DND-41 (cell line): ENCODE results near the gene KRTAP5-4.
"Not testable (repeated sequence)": the region's sequence is repeated elsewhere in the genome, so short reads cannot be mapped to it uniquely, and the experiment has no call there.

ENCODE experiments used
- ATAC-seq: fragments of 200-7000 bp; cut with Tn5 transposase; 3 replicates; pipeline ENCODE4 v1.9.1; 2021; ENCODE audit warnings: low read depth; ENCODE audit not compliant: insufficient read depth
- DNase-seq: peaks from one replicate; pipeline ENCODE4 v3.0.0-alpha.2; 2020
- H2AFZ ChIP-seq: 2 replicates; pipeline ENCODE4 v1.6.0; 2012; ENCODE audit warnings: low read depth, low read length
- H3K27ac ChIP-seq: 2 replicates; pipeline ENCODE4 v1.5.1; 2012; ENCODE audit warnings: low read length, inconsistent platforms
- H3K27me3 ChIP-seq: fragments of 200-600 bp; sonication (generic); 2 replicates; pipeline ENCODE4 v1.6.0; 2012; ENCODE audit warnings: low read length, mild to moderate bottlenecking, inconsistent platforms; ENCODE audit not compliant: insufficient read depth, poor library complexity
- H3K36me3 ChIP-seq: 2 replicates; pipeline ENCODE4 v1.5.1; 2012; ENCODE audit warnings: low read length, inconsistent platforms; ENCODE audit not compliant: insufficient read depth
- H3K4me1 ChIP-seq: 2 replicates; pipeline ENCODE4 v1.5.1; 2012; ENCODE audit warnings: mild to moderate bottlenecking, low read length; ENCODE audit not compliant: insufficient read depth
- H3K4me2 ChIP-seq: 2 replicates; pipeline ENCODE4 v1.6.0; 2012; ENCODE audit warnings: mild to moderate bottlenecking, moderate library complexity, low read length, inconsistent platforms; ENCODE audit not compliant: insufficient read depth
- H3K4me3 ChIP-seq, 2 experiments: fragments of 200-600 bp in 1 of 2; shearing (Covaris generic) in 1 of 2; 2 replicates each; pipeline ENCODE4 v1.5.1; 2012 to 2016; ENCODE audit warnings: inconsistent platforms in 2 of 2, low read length in 2 of 2, mild to moderate bottlenecking in 2 of 2, low read depth in 1 of 2, moderate library complexity in 1 of 2
- H3K79me2 ChIP-seq: 2 replicates; pipeline ENCODE4 v1.6.0; 2012; ENCODE audit warnings: low read length, inconsistent platforms; ENCODE audit not compliant: insufficient read depth
- H3K9ac ChIP-seq: 2 replicates; pipeline ENCODE4 v1.6.0; 2012; ENCODE audit warnings: low read depth, mild to moderate bottlenecking, inconsistent platforms, low read length, moderate library complexity
- H3K9me3 ChIP-seq: 2 replicates; pipeline ENCODE4 v1.5.1; 2012; ENCODE audit warnings: low read length, moderate library complexity, mild to moderate bottlenecking, inconsistent platforms; ENCODE audit not compliant: insufficient read depth, severe bottlenecking
- H4K20me1 ChIP-seq: 2 replicates; pipeline ENCODE4 v1.6.0; 2012; ENCODE audit warnings: low read length; ENCODE audit not compliant: insufficient read depth
- EZH2 ChIP-seq: IDR thresholded peaks from 3 replicates; pipeline ENCODE4 v1.6.1; 2012; ENCODE audit warnings: borderline replicate concordance, low read depth, mild to moderate bottlenecking, moderate library complexity, low read length, inconsistent platforms; ENCODE audit not compliant: severe bottlenecking
- TF ChIP-seq, protein P1 (sequence below): IDR thresholded peaks from 2 replicates; pipeline ENCODE4 v1.5.1; 2012; ENCODE audit warnings: borderline replicate concordance, low read length, moderate library complexity, mild to moderate bottlenecking; ENCODE audit not compliant: poor library complexity, severe bottlenecking; ENCODE audit errors: extremely low read depth

Gene KRTAP5-4

DNA sequence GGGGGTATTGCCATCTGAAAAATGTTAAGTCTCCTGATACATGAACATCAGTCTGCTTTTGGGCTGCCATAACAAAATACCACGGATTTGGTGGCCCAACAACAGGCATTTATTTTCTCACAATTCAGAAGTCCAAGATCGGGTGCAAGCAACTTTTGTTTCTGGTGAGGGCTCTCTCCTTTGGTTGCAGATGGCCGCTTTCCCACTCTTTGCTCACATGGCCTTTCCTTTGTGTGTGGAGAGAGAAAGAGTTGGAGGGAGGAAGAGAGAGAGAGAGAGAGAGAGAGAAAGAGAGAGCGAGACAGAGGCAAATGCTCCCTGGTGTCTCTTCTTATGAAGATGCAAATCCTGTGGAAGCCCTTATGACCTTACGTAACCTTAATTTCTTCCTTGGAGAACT, 21.3 kb downstream of the KRTAP5-4 start:
- Histone ChIP-seq H3K4me2 (no peak overlapping the region), H3K27ac (no peak overlapping the region), H3K36me3 (no peaks in the 10 kb centered on the region), H4K20me1 (no peaks in the 10 kb centered on the region), H3K4me3 (no peak overlapping the region), H3K27me3 (peaks cover 12% of the 10 kb centered on the region), H3K4me1 (no peaks in the 10 kb centered on the region), H3K79me2 (no peaks in the 10 kb centered on the region), H3K9me3 (no peaks in the 10 kb centered on the region), H2AFZ (no peak overlapping the region), H3K9ac (no peak overlapping the region)
- TF ChIP-seq, protein P1, sequence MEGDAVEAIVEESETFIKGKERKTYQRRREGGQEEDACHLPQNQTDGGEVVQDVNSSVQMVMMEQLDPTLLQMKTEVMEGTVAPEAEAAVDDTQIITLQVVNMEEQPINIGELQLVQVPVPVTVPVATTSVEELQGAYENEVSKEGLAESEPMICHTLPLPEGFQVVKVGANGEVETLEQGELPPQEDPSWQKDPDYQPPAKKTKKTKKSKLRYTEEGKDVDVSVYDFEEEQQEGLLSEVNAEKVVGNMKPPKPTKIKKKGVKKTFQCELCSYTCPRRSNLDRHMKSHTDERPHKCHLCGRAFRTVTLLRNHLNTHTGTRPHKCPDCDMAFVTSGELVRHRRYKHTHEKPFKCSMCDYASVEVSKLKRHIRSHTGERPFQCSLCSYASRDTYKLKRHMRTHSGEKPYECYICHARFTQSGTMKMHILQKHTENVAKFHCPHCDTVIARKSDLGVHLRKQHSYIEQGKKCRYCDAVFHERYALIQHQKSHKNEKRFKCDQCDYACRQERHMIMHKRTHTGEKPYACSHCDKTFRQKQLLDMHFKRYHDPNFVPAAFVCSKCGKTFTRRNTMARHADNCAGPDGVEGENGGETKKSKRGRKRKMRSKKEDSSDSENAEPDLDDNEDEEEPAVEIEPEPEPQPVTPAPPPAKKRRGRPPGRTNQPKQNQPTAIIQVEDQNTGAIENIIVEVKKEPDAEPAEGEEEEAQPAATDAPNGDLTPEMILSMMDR: no peak
- TF ChIP-seq EZH2: no peak
- DNase-seq (no peak), ATAC-seq (no peak)

DNA sequence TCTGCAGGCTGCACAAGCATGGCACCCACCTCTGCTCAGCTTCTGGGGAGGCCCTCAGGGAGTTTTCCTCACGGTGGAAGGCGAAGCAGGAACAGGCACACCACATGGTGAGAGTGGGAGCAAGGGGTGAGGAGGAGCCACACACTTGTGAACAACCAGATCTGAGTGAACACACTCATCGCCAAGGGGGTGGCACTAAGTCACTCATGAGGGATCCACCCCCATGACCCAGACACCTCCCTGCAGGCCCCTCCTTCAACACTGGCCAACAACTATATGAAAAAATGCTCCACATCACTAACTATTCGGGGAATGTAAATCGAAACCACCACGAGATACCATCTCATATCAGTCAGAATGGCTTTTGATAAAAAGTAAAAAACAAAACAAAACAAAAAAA, 23.1 kb downstream of the KRTAP5-4 start:
- Histone ChIP-seq H2AFZ (no peak overlapping the region), H3K27me3 (peaks cover 8% of the 10 kb centered on the region), H3K27ac (no peak overlapping the region), H3K4me1 (no peaks in the 10 kb centered on the region), H3K4me3 (no peak overlapping the region), H3K9ac (no peak overlapping the region), H3K9me3 (no peaks in the 10 kb centered on the region), H3K36me3 (no peaks in the 10 kb centered on the region), H3K79me2 (no peaks in the 10 kb centered on the region), H4K20me1 (no peaks in the 10 kb centered on the region), H3K4me2 (no peak overlapping the region)
- no peak for DNase-seq
- no peak for ATAC-seq
- TF ChIP-seq, protein P1: no peak

GRCh38 chr11:1598406-1598805, 23.5 kb downstream of the KRTAP5-4 start:
- H3K79me2 ChIP-seq, ATAC-seq, DNase-seq, H3K4me3 ChIP-seq, H4K20me1 ChIP-seq, H3K4me1 ChIP-seq, H3K9ac ChIP-seq, H2AFZ ChIP-seq, H3K4me2 ChIP-seq, H3K27ac ChIP-seq, H3K36me3 ChIP-seq, H3K9me3 ChIP-seq, H3K27me3 ChIP-seq: not testable (repeated sequence)

GRCh38 chr11:1597994-1598380, 24.0 kb downstream of the KRTAP5-4 start, which contains the start of gene KRTAP5-2:
Gene KRTAP5-2 (minus strand): TSS chr11:1598294. CDS start chr11:1598250, 44 bp downstream.
- Histone ChIP-seq H3K4me1 (no peaks in the 10 kb centered on the region), H3K79me2 (no peaks in the 10 kb centered on the region), H3K27me3 (peaks cover 4% of the 10 kb centered on the region), H2AFZ (no peak within 1 kb of the TSS), H3K9ac (no peak within 1 kb of the TSS), H3K36me3 (no peaks in the 10 kb centered on the region), H3K4me2 (no peak within 1 kb of the TSS), H3K4me3 (no peak within 1 kb of the TSS), H4K20me1 (no peaks in the 10 kb centered on the region), H3K27ac (no peak within 1 kb of the TSS), H3K9me3 (no peaks in the 10 kb centered on the region)
- TF ChIP-seq, protein P1: no peak
- TF ChIP-seq EZH2: no peak
- ATAC-seq: no peak
- no peak for DNase-seq
